HEK293 (cell line): ENCODE measurements around the gene MATN4.

Source experiments
- CTCF ChIP-seq: fragments of 450-650 bp; formaldehyde crosslinking; IDR thresholded peaks from 2 replicates; pipeline ENCODE4 v1.5.1; 2016; ENCODE audit warnings: missing biosample characterization, missing genetic modification characterization
- REST ChIP-seq: fragments of 450-650 bp; formaldehyde crosslinking; IDR thresholded peaks from 2 replicates; pipeline ENCODE4 v1.5.1; 2016; ENCODE audit warnings: missing biosample characterization, missing genetic modification characterization
- TCF7L2 ChIP-seq: IDR thresholded peaks from 2 replicates; pipeline ENCODE4 v1.6.1; 2011; ENCODE audit warnings: low read depth, mild to moderate bottlenecking, inconsistent platforms, low read length, moderate library complexity, borderline replicate concordance
- YY1 ChIP-seq: fragments of 450-650 bp; formaldehyde crosslinking; IDR thresholded peaks from 2 replicates; pipeline ENCODE4 v1.5.1; 2018; ENCODE audit warnings: missing biosample characterization, missing genetic modification characterization
- ZEB2 ChIP-seq: fragments of 450-650 bp; formaldehyde crosslinking; IDR thresholded peaks from 2 replicates; pipeline ENCODE4 v1.5.1; 2016; ENCODE audit warnings: missing biosample characterization, missing genetic modification characterization
- ZNF23 ChIP-seq: fragments of 450-650 bp; formaldehyde crosslinking; IDR thresholded peaks from 2 replicates; pipeline ENCODE4 v1.5.1; 2016; ENCODE audit warnings: missing biosample characterization, missing genetic modification characterization, borderline replicate concordance
- ZNF274 ChIP-seq, 2 experiments: fragments of 200-500 bp in 1 of 2; fragments of 450-650 bp in 1 of 2; sonication (Bioruptor generic) in 1 of 2; formaldehyde crosslinking in 1 of 2; IDR thresholded peaks; 2 replicates each; pipeline versions ENCODE4 v1.5.1 to v1.6.1; 2014 to 2016; ENCODE audit warnings: borderline replicate concordance in 1 of 2, inconsistent platforms in 1 of 2, low read length in 1 of 2, missing biosample characterization in 1 of 2, missing genetic modification characterization in 1 of 2
- ZNF530 ChIP-seq: fragments of 450-650 bp; formaldehyde crosslinking; IDR thresholded peaks from 2 replicates; pipeline ENCODE4 v1.5.1; 2016; ENCODE audit warnings: low read depth, missing biosample characterization, missing genetic modification characterization
- ZNF654 ChIP-seq: fragments of 450-650 bp; formaldehyde crosslinking; IDR thresholded peaks from 2 replicates; pipeline ENCODE4 v1.5.1; 2016; ENCODE audit warnings: low read depth, missing biosample characterization, missing genetic modification characterization
- ZNF660 ChIP-seq: fragments of 450-650 bp; IDR thresholded peaks from 2 replicates; pipeline ENCODE4 v1.5.1; 2018; ENCODE audit warnings: missing biosample characterization, mild to moderate bottlenecking, missing genetic modification characterization
- ZNF785 ChIP-seq: fragments of 450-650 bp; formaldehyde crosslinking; IDR thresholded peaks from 2 replicates; pipeline ENCODE4 v1.5.1; 2016; ENCODE audit warnings: missing biosample characterization, missing genetic modification characterization
- ZNF830 ChIP-seq: fragments of 450-650 bp; IDR thresholded peaks from 2 replicates; pipeline ENCODE4 v1.5.0; 2018; ENCODE audit warnings: missing biosample characterization, missing genetic modification characterization, low read depth, mild to moderate bottlenecking, moderate library complexity
- TF ChIP-seq, protein P1 (sequence below): fragments of 450-650 bp; formaldehyde crosslinking; IDR thresholded peaks from 2 replicates; pipeline ENCODE4 v1.5.1; 2016; ENCODE audit warnings: missing biosample characterization, missing genetic modification characterization

GRCh38 chr20:45268531-45268930 lies 39.6 kb downstream of the MATN4 start:
- TF ChIP-seq ZNF654 (tag by site-specific recombination) (no peak), ZNF660 (no peak), CTCF (no peak), TCF7L2 (no peak), ZNF830 (tag by site-specific recombination) (no peak), ZNF274 (IDR thresholded peaks at IDR 0.05; ENCODE audit: low read length) (no peak), ZNF274 (tag by site-specific recombination; IDR thresholded peaks at IDR 0.05; ENCODE audit: borderline replicate concordance) (no peak), ZNF530 (tag by site-specific recombination) (no peak), REST (tag by site-specific recombination) (no peak), YY1 (tag by site-specific recombination) (no peak), ZNF23 (tag by site-specific recombination) (no peak), ZNF785 (no peak), ZEB2 (tag by site-specific recombination) (no peak)
- TF ChIP-seq, protein P1, sequence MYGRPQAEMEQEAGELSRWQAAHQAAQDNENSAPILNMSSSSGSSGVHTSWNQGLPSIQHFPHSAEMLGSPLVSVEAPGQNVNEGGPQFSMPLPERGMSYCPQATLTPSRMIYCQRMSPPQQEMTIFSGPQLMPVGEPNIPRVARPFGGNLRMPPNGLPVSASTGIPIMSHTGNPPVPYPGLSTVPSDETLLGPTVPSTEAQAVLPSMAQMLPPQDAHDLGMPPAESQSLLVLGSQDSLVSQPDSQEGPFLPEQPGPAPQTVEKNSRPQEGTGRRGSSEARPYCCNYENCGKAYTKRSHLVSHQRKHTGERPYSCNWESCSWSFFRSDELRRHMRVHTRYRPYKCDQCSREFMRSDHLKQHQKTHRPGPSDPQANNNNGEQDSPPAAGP: no peak
